ENCODE results near the gene PLSCR1.

Gene PLSCR1

DNA sequence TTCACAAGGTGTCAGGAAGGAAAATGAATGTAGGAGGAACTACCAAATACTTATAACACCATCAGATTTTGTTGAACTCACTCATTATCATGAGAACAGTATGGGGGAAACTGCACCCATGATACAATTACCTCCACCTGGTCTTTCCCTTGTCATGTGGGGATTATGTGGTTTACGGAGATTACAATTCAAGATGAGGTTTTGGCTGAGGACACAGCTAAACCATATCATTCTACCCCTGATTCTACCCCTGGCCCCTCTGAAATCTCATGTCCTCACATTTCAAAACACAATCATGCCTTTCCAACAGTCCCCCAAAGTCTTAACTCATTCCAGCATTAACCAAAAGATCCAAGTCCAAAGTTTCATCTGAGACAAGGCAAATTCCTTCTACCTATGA lies 17.1 kb upstream of the PLSCR1 start:
- DNase-seq (ENCODE audit: low read depth): no peak
- TF ChIP-seq, protein P1, sequence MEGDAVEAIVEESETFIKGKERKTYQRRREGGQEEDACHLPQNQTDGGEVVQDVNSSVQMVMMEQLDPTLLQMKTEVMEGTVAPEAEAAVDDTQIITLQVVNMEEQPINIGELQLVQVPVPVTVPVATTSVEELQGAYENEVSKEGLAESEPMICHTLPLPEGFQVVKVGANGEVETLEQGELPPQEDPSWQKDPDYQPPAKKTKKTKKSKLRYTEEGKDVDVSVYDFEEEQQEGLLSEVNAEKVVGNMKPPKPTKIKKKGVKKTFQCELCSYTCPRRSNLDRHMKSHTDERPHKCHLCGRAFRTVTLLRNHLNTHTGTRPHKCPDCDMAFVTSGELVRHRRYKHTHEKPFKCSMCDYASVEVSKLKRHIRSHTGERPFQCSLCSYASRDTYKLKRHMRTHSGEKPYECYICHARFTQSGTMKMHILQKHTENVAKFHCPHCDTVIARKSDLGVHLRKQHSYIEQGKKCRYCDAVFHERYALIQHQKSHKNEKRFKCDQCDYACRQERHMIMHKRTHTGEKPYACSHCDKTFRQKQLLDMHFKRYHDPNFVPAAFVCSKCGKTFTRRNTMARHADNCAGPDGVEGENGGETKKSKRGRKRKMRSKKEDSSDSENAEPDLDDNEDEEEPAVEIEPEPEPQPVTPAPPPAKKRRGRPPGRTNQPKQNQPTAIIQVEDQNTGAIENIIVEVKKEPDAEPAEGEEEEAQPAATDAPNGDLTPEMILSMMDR (conservative IDR thresholded peaks at IDR 0.05; ENCODE audit: low read depth, low read length): no peak
- H3K4me3 ChIP-seq (ENCODE audit: low read length): no peak overlapping the region

DNA sequence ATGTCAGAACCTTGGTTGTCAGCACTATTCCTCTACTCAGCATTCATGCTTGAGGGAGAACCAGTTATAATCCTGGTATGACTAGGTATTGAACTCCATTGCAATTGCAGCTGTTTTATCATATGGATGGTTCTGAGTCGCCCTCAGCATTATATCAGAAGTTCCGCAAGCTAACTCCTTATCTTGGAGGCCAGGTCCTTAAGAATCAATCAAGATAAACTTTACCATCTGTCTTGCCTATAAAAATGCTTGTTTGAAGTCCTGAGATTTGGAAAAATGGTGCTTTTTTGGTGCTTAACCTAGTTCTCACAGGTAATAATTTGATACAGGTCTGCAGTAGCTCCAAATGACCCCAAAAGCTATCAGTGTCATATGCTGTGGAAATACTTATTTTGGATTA lies 16.3 kb upstream of the PLSCR1 start:
- no peak overlapping the region for H3K4me3 ChIP-seq (ENCODE audit: low read length)
- TF ChIP-seq, protein P1 (conservative IDR thresholded peaks at IDR 0.05; ENCODE audit: low read depth, low read length): no peak
- no peak for DNase-seq (ENCODE audit: low read depth)

DNA sequence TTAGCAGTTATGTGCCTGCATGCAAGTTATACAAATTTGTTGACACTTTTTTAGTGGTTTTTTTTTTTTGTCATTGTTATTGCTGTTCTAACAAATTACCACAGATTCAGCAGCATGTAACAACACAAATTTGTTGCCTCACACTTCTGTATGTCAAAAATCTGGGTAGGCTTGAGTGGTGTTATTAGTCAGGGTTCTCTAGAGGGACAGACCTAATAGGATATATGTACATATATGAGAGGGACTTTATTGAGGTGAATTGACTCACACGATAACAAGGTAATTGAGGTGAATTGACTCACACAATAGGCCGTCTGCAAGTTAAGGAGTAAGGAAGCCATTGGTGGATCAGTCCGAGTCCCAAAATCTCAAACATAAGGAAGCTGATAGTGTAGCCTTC lies 15.0 kb upstream of the PLSCR1 start:
- TF ChIP-seq, protein P1 (conservative IDR thresholded peaks at IDR 0.05; ENCODE audit: low read depth, low read length): no peak
- no peak for DNase-seq (ENCODE audit: low read depth)
- H3K4me3 ChIP-seq (ENCODE audit: low read length): no peak overlapping the region

DNA sequence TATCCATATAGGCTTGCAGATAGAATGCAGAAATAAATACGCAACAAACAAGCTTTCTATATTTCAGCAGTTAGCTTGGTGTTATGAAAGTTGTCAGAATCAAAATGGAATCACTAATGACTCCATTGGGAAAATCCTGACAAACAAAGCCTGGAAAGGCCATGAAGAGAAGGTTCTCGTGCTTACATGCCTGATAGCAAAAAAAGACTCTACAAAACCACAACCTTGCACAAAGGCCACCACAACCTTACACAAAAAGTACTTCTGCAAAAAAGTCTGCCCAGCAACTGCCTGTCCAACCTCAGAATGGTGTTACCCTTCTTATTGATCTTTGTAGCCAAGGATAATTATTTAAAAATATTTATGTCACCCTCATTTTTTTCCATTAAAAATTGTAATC lies 14.4 kb upstream of the PLSCR1 start:
- no peak for DNase-seq (ENCODE audit: low read depth)
- no peak overlapping the region for H3K4me3 ChIP-seq (ENCODE audit: low read length)
- TF ChIP-seq, protein P1 (conservative IDR thresholded peaks at IDR 0.05; ENCODE audit: low read depth, low read length): no peak

DNA sequence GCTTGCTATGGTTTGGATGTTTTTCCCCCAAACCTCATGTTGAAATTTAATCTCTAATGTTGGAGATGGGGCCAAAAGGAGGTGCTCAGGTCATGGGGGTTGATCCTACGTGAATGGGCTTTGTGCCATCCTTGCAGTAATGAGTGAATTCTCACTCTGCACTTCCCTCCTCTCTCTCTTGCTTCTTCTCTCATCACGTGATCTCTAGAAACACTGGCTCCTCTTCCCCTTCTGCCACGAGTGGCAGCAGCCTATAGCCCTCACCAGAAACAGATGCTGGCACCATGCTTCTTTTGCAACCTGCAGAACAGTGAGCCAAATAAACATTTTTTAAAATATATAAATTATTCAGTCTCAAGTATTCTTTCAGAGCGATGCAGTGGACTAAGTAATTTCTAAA lies 13.3 kb upstream of the PLSCR1 start:
- no peak overlapping the region for H3K4me3 ChIP-seq (ENCODE audit: low read length)

DNA sequence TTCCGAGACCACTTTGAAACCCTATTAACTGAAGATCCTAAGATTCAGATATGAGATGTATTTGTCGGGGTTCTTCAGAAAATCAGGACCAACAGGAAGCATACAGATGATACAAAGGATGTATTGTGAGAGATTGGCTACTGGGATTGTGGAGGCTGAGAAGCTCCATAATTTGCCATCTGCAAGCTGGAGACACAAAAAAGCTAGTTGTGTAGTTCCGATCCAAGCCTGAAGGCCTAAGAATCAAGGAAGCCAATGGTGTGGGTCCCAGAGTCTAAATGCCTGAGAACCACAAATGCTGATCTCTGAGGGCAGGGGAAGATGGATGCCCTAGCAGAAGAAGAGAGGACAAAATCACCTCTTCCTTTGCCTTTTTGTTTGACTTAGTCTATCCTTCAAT lies 10.9 kb upstream of the PLSCR1 start:
- TF ChIP-seq, protein P1 (conservative IDR thresholded peaks at IDR 0.05; ENCODE audit: low read depth, low read length): no peak
- DNase-seq (ENCODE audit: low read depth): no peak
- no peak overlapping the region for H3K4me3 ChIP-seq (ENCODE audit: low read length)

More for the DNA sequence above, 13.3 kb upstream of the PLSCR1 start:
- no peak for DNase-seq (ENCODE audit: low read depth)
- TF ChIP-seq, protein P1 (conservative IDR thresholded peaks at IDR 0.05; ENCODE audit: low read depth, low read length): no peak

DNA sequence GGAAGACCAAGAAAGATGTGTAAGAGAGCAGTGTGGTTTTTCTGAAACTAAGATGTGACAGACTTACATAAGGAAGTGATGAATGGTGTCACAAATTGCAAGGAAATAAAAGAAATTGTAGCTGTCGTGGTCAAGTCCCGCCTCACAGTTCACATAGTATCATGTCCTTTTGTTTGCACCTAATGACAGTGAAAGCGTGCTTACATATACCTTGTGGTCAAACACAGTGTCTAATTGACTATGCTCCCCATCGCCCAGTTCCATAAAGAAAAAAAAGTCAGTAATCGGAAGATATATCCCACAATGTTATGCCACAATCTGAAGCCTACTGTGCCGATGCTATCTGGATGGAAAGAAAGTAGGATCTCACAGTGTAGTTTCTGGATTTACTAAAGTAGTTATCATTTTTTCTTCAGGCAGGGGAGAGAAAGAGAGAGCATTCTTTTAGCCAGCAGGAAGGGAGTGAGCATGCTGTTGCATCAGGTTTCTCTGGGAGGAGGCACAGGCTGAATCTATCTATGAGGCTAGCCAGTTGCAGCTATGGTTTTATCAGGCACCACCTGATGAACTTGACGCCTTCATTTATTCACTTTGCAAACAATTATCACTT lies 9.8 kb upstream of the PLSCR1 start:
- H3K4me3 ChIP-seq (ENCODE audit: low read length): no peak overlapping the region
- DNase-seq (ENCODE audit: low read depth): no peak
- TF ChIP-seq, protein P1 (conservative IDR thresholded peaks at IDR 0.05; ENCODE audit: low read depth, low read length): no peak

Measured in retinal pigment epithelial cell (primary cell).